ENCODE results near the gene MYB.

Gene MYB

DNA sequence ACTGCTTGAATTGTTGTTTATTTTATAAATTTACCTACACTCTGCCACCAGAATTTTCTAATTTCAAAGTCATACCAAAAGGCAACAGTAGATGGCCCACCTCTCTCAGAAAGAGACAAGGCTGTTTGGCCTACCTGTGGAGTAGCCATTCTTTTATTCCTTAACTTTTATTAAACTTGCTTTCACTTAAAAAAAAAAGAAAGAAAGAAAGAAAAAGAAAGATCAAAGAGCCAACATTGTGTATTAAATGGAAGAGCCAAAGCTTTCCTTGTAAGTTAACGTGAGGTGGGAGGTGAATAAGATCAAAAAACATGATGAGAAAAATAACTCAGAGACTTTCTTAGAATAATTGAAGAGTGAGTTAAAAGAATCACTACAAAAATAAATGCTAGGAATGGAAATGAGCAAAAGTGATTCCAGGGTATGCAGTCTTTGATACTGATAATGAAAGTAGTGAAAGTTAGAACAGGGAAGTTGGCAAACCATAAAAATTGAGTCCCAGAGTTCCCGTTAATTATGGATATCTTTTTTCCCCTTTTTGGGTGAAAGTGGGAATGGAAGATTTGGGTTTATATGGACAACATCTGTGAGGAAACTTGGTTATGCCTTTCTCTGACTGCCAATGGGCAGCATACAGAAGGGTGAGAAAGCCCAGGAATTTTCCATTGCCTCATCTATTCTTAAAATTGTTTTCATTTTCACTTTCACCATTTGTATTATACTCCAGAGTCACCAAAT is 35.9 kb upstream of the MYB start:
- Histone ChIP-seq H3K27ac (ENCODE audit: low read length) (no peak overlapping the region), H3K4me3 (ENCODE audit: low read length) (no peak overlapping the region), H2AFZ (ENCODE audit: low read length) (no peak overlapping the region), H3K27me3 (replicated peaks; ENCODE audit: insufficient read depth, low read length) (no peaks in the 10 kb centered on the region), H3K9me3 (replicated peaks; ENCODE audit: insufficient read depth, low read length) (no peaks in the 10 kb centered on the region), H3K9me2 (replicated peaks; ENCODE audit: insufficient read depth, low read length) (no peaks in the 10 kb centered on the region), H3K36me3 (replicated peaks; ENCODE audit: insufficient read depth, low read length) (no peaks in the 10 kb centered on the region), H4K20me1 (ENCODE audit: insufficient read depth, low read length) (no peaks in the 10 kb centered on the region), H3K9ac (ENCODE audit: low read length) (no peak overlapping the region), H3K4me2 (ENCODE audit: low read depth, low read length) (peak overlapping the region; percentile 30), H3F3A (ENCODE audit: insufficient read depth, low read length) (no peaks in the 10 kb centered on the region), H3K4me1 (ENCODE audit: low read length) (peaks cover 16% of the 10 kb centered on the region), H3K79me2 (ENCODE audit: low read length) (no peaks in the 10 kb centered on the region)
- TF ChIP-seq, protein P1, sequence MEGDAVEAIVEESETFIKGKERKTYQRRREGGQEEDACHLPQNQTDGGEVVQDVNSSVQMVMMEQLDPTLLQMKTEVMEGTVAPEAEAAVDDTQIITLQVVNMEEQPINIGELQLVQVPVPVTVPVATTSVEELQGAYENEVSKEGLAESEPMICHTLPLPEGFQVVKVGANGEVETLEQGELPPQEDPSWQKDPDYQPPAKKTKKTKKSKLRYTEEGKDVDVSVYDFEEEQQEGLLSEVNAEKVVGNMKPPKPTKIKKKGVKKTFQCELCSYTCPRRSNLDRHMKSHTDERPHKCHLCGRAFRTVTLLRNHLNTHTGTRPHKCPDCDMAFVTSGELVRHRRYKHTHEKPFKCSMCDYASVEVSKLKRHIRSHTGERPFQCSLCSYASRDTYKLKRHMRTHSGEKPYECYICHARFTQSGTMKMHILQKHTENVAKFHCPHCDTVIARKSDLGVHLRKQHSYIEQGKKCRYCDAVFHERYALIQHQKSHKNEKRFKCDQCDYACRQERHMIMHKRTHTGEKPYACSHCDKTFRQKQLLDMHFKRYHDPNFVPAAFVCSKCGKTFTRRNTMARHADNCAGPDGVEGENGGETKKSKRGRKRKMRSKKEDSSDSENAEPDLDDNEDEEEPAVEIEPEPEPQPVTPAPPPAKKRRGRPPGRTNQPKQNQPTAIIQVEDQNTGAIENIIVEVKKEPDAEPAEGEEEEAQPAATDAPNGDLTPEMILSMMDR (IDR thresholded peaks at IDR 0.05; ENCODE audit: low read length) = peak; percentile 69
- no peak for TF ChIP-seq EZH2phosphoT487 (IDR thresholded peaks at IDR 0.05; ENCODE audit: low read length)
- peak; percentile 50 for DNase-seq

DNA sequence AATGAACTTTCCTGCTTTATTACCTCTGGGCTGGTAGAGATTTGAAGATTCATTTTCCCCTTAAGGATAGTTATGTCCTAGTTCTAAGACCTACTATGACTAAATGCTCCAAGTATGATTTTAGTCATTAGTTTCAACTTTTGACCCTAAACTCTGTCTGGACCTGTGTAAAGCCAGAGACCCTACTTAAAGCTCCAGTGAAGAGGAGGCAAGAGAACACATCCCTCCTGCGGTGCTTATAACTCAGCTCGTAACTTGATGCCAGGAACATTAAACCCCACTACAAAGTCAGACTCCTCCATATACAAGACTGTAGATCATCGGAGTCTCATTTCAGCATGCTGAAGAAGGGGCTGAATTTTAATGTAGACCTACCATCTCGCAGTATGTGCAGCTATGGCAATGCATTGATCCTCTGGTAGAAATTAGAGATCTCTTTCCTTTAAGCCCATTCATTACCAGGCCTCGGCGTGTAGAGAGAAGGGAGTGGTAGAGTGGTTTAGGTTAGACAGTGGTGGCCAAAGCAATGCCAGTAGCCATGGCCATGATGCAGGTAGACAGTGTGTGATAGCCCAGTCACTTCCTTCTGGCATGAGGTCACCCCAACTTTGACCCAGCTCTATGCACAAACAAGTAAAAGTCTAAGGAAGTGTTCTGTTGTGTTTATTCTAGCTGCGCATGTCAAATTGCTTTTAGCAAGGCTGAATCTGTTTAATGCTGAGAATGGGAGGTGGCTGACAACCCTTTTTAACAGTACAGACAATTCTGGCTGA is 34.8 kb upstream of the MYB start:
- no peaks in the 10 kb centered on the region for H3K27me3 ChIP-seq (replicated peaks; ENCODE audit: insufficient read depth, low read length)
- H2AFZ ChIP-seq (ENCODE audit: low read length) = no peak overlapping the region
- TF ChIP-seq, protein P1 (IDR thresholded peaks at IDR 0.05; ENCODE audit: low read length) = no peak
- TF ChIP-seq EZH2 (optimal IDR thresholded peaks at IDR 0.05; ENCODE audit: low read depth, low read length) (no peak), EZH2phosphoT487 (IDR thresholded peaks at IDR 0.05; ENCODE audit: low read length) (no peak)
- no peaks in the 10 kb centered on the region for H3K9me3 ChIP-seq (replicated peaks; ENCODE audit: insufficient read depth, low read length)
- H3K4me1 ChIP-seq (ENCODE audit: low read length) = peaks cover 15% of the 10 kb centered on the region
- H3K27ac ChIP-seq (ENCODE audit: low read length) = no peak overlapping the region
- no peaks in the 10 kb centered on the region for H3K79me2 ChIP-seq (ENCODE audit: low read length)
- H3K4me2 ChIP-seq (ENCODE audit: low read depth, low read length) = no peak overlapping the region
- no peaks in the 10 kb centered on the region for H3F3A ChIP-seq (ENCODE audit: insufficient read depth, low read length)
- H3K36me3 ChIP-seq (replicated peaks; ENCODE audit: insufficient read depth, low read length) = no peaks in the 10 kb centered on the region
- H3K9me2 ChIP-seq (replicated peaks; ENCODE audit: insufficient read depth, low read length) = no peaks in the 10 kb centered on the region
- DNase-seq = no peak
- no peak overlapping the region for H3K4me3 ChIP-seq (ENCODE audit: low read length)
- H3K9ac ChIP-seq (ENCODE audit: low read length) = no peak overlapping the region
- no peaks in the 10 kb centered on the region for H4K20me1 ChIP-seq (ENCODE audit: insufficient read depth, low read length)

DNA sequence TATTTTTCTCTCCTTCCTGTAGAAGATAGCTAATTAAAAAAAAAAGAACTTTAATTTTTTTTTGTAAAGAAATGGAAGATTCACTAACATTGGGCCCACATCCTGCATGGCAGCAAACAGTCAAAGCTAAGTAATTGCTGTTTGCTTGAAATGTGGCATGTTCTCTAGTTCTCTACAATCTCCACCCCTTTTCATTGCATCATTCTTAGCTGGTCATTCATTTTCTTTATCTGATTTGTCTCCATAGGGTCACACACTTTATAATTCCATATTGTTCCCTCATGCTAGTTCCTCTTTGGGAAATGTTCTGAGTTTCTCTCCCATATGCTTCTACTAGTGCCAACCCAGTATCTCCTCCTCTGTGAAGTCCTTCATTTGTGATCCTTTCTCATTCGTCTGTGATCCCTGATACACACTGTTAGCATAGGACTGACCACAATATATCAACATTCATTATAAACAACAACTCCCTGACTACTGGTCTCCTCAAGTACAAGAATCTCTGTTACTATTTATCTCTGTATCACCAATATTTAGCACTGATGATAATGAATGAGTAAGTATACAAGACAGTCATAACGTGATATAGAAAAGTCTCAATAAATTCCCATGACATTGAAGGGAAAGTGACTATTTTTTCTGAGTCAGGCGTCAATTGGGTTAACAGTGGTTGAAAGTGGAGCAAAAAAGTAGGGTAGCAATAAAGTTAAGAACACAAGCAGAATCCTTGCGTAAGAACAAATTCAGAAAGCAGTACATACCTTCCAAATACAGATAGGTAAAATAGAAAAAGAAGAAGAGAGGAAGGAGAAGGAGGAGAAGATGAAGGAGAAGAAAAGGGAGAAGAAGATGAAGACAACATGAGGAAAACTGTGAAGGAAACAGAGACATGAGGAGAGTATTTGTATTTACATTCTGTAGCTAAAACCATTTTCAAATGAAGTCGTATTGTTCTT is 33.2 kb upstream of the MYB start:
- TF ChIP-seq EZH2phosphoT487 (IDR thresholded peaks at IDR 0.05; ENCODE audit: low read length) (no peak), EZH2 (optimal IDR thresholded peaks at IDR 0.05; ENCODE audit: low read depth, low read length) (no peak)
- TF ChIP-seq, protein P1 (IDR thresholded peaks at IDR 0.05; ENCODE audit: low read length) = no peak
- no peaks in the 10 kb centered on the region for H3K9me3 ChIP-seq (replicated peaks; ENCODE audit: insufficient read depth, low read length)
- no peaks in the 10 kb centered on the region for H3F3A ChIP-seq (ENCODE audit: insufficient read depth, low read length)
- H4K20me1 ChIP-seq (ENCODE audit: insufficient read depth, low read length) = no peaks in the 10 kb centered on the region
- H3K27ac ChIP-seq (ENCODE audit: low read length) = no peak overlapping the region
- H3K36me3 ChIP-seq (replicated peaks; ENCODE audit: insufficient read depth, low read length) = no peaks in the 10 kb centered on the region
- H3K4me3 ChIP-seq (ENCODE audit: low read length) = no peak overlapping the region
- no peaks in the 10 kb centered on the region for H3K79me2 ChIP-seq (ENCODE audit: low read length)
- no peak for DNase-seq
- no peaks in the 10 kb centered on the region for H3K9me2 ChIP-seq (replicated peaks; ENCODE audit: insufficient read depth, low read length)
- H2AFZ ChIP-seq (ENCODE audit: low read length) = no peak overlapping the region
- H3K4me1 ChIP-seq (ENCODE audit: low read length) = peaks cover 6% of the 10 kb centered on the region
- H3K9ac ChIP-seq (ENCODE audit: low read length) = no peak overlapping the region
- H3K27me3 ChIP-seq (replicated peaks; ENCODE audit: insufficient read depth, low read length) = no peaks in the 10 kb centered on the region
- H3K4me2 ChIP-seq (ENCODE audit: low read depth, low read length) = no peak overlapping the region
